CD4-positive, alpha-beta T cell treated with Interferon alpha-2 for 1 hour (primary cell): ENCODE results near the gene FARP2.

ENCODE experiments used
- DNase-seq, 2 donors: peaks; one replicate each; pipeline ENCODE4 v3.0.0-alpha.2; 2020 to 2022

The FARP2 gene

DNA sequence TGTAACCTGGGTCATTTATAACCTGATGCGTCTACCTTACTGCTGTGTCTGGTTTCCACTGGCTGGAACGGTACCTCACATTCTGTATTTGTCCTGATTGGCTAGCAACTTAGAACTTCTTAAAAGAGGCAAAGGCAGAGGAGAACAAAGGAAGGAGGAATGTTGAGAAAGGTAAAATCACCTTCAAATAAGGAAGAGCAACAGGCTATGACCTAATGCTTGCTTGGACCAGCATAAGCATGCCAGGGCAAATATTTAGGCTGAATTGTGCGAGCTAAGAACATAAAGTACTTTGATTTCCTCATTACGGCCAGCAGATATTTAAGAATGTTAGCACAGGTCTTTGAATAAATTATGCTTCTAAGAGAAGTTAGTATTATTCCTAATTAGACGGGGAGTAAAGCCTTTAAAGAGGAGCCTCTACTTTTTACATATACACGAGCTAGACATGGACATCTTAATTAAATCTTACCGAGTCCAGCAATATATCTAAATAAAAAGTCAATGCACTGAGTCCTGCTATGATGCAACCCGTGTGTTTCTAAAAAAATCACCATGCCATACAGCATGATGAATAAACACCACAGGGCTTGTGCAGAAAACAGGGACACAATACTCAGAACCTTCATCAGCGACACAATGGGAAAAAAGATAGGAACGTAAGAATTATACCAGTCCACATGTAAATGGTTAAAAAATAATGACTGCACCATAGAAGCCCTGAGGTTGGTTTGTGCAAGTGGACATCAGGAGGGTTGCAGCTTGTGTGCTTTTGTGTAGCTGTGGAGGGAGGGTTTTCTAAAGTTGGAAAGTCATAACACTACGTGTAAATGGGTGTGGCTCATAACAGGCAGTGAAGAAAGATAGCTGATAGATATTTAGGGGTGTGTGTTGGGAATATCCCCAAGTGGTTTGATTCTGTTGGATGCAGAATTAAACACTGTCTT lies 26.1 kb upstream of the FARP2 start:
- DNase-seq, result no peak

DNA sequence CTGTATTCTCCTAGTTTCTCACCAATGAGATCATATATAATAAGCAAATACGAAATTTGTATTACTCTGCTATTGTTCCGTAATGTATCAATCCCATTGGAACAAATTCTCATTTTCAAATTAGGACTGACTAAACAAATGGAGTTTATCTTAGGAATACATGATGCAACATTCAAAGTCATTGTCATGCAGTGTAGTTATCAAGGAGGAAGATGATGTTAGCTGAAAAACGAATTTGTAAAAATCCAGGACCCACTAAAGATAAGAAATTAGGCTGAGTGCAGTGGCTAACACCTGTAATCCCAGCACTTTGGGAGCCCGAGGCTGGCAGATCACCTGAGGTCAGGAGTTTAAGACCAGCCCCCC lies 25.5 kb upstream of the FARP2 start:
- no peak for DNase-seq

DNA sequence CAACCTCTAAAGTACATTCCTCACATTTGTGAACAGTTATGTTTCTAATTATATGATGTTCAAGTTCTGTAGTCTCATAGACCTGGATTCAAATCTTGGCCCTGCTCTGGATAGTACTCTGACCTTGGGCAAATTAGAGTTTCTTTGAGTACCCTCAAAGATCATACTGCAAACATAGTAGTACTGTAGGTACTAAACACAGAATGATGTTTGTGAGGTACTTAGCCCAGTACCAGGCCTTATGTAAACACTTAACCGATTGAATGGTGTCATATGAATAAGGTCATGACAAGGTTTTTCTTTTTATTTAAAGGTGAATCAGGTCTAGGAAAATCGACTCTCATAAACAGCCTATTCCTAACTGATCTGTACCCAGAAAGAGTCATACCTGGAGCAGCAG lies 21.3 kb upstream of the FARP2 start:
- DNase-seq, result no peak

DNA sequence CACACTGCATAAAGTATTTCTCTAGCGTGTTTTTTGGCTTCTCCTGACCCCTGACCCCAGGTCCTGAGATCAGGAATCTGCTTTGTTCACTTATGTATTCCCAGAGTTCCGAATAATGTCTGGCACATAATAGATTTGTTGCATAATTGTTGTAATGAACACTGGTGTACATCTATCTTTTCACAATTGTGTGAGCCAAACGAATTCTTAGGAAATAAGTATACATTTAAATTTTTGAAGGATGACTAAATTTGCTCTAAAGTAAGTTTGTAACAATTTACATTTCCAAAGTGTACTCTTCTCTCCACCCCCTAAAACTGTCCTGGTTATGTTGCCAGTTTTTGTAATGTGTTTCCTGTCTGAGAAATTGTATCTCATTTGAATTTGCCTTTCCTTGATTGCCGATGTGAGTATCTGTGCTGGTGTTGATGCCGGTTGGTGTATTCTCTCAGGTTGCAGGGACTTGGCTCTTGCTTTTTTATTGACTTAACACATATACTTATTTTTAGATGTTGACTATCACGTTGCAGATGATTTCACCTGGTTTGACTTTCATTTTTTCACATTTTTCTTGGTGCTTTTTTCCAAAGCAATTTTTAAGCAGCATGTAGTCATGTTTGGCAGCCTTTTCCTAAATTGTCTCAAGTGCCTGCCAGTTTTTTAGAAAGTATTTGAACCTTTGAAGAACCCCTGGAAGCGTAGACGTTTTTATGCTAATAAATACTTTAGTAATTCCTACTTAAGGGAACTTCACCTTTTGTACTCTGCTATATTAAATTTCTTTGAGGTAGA lies 16.1 kb upstream of the FARP2 start:
- no peak for DNase-seq

DNA sequence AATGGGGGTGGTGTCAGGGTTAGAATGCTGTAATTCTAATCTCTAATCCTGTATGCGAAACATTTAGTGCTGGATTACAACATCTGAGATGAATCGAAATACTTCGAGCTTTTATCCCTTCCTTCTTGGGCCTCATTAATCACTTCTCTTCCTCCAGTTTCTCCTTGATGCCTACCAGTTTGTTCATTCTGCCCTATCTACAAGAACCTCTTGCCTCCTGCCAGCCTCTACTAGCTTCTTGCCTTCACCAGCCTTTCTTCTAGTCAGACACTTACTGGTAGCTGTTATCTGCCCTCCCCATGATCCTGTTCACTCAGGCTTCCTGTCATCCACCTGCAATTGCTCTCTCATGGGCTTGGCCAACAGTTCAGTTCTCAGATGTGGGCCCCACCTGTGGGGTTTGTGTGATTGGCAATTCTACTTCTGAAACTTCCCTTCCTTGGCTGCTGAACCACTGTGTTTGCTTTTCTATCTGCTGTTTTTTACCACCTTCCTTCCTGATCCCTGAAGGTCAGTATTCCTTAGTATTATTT lies 15.4 kb upstream of the FARP2 start:
- no peak for DNase-seq

DNA sequence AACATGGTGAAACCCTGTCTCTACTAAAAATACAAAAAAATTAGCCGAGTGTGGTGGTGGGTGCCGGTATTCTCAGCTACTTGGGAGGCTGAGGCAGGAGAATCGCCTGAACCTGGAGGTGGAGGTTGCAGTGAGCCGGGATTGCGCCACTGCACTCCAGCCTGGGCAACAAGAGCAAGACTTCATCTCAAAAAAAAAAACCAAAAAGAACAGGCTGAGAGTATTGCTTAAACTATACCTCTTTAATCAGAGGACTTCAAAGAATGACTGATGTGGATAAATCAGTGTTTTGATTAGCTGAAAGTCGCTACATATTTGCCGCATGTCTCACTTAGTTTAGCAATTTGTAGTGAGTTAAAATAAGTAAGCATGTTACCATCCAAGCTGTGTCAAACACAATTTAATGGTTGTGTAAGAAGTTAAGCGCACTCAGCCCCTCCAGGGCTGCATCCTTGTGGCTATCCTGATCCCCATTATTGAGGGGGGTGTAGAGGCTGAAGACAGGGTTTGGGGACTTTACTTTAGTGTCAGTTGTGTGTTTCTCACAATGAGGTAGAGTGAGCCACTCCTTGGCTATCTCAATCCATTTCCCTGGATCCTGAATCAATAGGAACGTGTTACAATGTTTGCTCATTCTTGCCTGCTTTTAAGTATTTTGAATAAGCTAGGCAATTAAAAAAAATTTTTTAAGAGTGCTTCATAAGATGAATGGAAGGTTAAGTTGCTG lies 11.0 kb upstream of the FARP2 start:
- DNase-seq, result no peak

DNA sequence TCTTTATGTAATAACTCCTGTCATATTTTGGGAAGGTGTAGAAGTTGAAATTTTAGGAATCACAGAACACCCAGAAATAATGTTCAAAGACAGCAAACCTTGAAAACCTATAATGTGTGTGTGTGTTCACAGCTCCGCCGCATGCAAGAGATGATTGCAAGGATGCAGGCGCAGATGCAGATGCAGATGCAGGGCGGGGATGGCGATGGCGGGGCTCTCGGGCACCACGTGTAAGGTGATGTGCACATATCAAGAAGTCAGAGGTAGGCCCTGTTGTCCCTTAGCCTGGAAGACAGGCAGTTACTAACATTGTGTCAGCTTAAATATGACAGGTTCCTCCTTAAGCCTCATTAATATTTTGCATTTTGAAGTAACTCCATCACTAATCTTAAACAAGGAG lies 6.1 kb upstream of the FARP2 start:
- DNase-seq, result no peak

DNA sequence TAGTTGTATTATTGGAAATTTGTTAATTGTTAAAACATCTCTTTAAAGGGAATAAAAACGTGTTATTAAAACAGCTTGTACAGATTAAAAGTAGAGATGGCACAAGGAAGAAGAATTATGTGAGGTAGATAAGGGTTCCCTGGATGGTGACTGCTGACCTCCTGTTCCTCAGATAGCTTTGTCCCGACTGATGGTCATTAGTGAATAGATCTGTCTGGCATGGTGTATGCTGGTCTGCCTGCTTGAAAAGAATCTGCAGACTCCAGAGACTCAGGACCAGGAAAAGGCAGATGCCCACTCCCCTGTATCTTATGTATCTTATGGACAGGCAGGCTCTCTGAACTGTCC lies 5.6 kb upstream of the FARP2 start:
- DNase-seq, result no peak

DNA sequence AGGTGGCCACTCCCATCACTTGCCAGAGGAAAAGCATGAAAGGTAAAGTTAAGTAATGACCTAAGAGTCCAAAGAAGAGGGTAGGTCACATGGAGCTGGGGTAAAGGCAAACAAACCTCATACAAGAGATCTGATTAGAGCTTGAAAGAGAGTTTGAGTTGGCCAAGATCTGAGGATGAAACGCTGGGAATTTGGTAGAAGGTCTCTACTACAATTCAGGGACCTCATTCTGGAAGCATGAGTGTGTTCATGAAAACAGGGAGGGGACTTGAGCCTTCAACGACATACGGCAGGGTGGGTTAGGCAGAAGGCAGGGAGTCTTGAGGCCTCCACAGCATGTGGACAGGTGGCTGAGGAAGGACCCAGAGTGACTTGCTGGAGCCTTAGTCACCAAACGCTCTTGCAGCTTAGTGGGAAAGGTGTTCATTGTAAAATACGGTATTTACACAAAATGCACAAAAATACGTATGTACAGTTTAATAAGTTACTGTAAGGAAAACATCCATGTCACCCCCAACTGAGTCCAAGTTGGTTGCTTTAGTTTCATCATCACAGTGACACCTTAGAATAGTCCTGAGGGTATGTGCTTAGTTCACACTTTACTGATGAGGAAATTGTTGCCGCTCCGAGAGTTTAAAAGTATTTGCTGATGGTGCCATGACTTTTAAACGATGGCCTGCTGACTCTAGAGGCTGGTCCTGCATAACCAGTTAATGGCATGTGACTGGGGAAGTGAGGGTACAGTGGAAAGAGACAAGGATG lies 5.0 kb upstream of the FARP2 start:
- DNase-seq, result no peak

DNA sequence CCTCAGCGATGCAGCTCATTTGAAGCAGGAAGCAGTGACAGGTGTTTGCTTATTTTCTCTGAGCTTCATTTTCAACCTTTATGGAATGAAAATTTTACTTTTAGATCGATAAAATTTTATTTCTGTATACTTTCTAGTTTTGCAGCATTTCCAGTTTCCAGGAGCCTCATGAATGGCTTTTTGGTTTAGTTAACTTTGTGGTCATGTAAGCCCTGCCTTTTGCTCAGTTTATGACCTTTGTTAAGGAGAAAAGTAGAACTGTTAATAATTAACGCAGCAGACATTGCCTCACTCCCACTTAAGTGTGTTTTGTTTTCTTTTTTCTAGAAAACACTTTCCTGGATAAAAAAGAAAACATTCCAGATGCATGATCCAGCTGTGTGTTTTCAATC lies 4.4 kb upstream of the FARP2 start:
- no peak for DNase-seq

DNA sequence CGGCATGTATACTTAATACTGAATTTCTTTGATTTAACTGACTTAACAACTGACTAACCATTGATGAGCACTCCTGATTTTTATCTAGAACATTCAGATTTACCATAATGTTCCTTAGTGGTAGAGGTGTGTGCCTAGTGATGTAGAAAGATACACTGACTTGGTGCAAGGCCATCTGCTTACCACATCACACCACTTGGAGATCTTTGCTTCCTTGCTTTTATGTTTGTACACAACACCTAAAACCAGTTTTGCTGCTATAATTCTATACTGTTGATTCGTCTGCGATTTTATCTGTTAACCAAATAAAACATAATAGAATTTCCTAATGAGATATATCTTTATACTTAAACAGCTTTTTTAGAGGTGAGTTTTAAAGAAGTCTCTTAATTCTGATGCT lies 3.9 kb upstream of the FARP2 start:
- DNase-seq, result no peak

DNA sequence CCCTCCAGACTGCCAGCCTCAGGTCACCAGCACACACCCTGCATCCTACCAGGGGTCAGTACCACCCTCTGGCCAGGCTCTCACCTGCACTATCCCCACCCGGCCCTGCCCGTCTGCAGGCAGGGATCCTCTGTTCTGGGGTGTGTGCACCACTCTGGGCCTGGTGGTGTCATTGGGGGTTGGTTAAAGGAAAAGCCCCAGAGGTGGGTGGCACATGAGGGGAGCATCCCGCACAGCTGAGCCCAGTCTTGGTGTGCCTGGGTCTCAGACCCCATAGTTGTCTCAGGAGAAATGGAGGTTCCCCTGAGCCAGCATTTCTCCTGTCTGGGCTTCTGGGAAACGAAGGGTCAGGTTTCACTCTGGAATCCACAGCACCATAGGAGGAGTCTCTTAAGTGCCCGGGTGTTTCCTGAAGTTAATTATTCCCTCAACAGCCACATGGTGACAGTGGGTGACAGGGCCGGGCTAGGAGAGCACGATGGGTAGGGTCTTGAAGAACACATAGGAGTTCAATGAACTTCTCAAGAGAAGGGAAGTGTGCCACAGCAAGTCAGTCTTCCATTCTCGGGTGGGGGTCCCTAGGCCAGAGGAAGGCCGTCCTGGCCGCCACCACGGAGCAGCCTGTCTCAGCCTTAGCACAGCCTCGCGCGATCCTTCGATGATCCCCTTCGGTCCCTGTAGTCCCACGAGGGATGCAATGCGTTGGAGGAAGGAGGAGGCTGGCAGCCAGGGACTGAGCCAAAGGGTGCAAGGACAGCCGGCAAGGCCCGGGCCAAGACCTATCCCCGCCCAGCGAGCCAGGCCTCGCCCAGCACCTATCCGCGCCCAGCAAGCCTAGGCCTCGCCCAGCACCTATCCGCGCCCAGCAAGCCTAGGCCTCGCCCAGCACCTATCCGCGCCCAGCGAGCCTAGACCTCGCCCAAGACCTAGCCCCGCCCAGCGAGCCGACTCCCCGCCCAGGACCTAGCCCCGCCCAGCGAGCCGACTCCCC lies 1.1 kb upstream of the FARP2 start:
- peak; percentile 75 to 86 for DNase-seq

DNA sequence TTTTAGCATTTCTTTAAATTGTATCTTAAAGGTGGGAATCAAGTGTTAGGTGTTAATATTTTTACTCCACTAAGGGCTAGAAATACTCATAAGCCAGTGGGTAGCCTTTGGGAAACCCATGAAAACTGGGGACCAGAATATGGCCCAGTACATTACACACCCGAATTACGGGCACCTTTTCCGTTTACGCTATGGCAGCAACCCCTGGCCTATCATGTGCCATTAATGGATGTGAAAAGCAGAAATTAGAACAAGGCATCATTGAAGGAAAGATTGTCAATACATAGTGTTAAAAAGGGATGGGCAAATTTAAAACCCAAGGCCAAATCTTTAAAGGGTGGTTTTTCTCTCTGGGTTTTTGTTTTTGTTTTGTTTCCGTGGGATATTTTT lies 781 bp downstream of the FARP2 start:
- no peak for DNase-seq

DNA sequence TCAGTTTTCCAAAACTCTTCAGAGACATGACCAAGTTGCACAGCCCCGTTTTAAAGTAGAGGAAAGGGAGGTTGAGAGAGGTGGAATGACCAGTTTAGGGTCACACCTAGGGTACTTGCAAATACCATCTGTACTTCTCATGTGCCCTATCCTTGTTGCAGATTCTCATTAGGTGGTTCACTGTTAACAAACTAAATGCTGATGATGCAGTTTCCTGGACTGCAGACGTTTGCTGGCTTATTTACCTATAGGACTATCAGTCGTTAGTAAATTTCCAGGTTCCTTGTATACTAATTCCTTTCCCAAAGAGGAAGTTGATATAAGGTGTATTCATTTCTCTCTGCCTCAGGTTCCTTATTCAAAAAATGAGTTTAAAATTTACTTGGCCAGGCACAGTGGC lies 1.4 kb downstream of the FARP2 start:
- DNase-seq, result no peak

DNA sequence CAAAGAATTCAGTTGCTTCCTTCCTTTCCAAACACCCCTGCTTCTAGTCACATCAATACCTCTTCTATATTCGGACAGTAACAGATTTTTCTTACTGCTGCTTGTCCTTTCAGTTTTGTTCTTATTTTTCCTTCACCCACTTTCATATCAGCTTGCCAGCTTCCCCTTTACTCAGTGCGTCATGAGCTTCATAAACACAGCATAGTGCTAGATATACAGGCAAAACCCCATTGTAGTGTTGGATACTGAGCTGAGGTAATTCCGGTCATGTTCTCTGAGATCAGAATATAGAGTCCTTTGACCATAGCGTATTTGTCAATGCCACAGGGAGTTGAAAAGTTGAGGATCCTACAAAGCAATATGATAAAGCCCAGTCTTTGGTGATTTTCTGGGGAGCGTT lies 2.4 kb downstream of the FARP2 start:
- DNase-seq, result peak in 1 of 2 donors; percentile 36

DNA sequence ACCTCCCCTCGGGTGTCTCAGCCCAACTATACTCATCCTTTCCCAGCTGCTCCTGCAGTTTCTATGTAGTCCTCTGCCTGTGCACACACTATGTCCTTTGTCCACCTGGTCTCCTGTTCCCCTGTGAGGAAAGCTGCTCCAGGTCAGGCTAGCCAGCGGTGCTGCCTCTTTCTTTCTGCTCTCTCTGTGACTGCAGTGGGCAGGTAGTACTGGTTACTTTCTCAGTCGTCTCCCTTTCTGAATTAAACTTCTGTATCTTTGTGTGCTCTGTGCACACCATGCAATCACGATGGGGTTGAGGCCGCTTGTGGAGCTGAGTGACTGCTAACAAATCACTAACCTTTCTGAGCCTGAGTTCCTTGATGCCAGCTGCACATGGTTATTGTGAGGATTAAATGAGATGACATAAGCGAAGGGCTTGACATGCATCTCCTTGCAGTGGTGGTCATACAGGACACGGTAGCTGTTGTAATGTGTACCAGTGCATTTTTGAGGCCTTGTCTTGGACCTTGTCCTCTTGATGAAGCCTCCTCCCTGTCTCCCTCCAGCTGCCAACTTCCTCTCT lies 3.5 kb downstream of the FARP2 start:
- DNase-seq, result no peak

DNA sequence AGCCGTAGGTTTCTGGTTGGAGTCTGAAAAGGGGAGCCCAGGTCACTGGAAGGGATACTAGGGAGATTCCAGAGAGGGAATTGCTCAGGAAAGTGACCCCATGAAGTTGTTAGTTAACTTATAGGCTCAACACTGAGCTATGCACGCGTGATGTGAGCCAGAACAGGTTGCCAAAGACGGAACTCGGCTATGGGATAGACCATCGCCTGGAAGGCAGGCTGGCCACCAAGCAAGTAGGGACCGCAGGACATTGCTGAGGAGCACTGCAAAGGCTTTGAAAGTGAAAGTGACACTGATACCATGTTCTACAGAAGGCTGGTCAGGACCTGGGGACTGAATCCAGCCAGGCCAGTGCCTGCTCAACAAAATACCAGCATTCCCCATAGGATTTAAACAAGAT lies 7.3 kb downstream of the FARP2 start:
- no peak for DNase-seq

DNA sequence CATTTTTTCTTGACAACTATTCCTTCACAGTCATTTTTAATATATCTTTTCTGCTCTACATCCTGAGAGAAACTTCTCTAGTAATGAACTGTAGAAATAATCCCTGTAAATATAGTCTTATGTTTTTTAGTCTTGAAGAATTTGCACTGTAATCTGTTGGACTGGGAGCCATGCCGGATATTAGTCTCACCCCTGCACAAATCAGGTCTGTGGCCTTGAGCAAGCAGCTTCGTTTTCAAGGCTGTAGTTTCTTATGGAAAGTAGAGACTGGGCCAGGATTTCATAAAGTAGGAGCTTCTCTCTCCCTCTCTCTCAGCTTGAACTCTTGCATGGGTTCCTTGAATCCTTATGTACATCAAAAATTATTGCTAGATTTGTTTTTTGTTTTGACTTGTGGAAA lies 8.7 kb downstream of the FARP2 start:
- DNase-seq, result no peak

DNA sequence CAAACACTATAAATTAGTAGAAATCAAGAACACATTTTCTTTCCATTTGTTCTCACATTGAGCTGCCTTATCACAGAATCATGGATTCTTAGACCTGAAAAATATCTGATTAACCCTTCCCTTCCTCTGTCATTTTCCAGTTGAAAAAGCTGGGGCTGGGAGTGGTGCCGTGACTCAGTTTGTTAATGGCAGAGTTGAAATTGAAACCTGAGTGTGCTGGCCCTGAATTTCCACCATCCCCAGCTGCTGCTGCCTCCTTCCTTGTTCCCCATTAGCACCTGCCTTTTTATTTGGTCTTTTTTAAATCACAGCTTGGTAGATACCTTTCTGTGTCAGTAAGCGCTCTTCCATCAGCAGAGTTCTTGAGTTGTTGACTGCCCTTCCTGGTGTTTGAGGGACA lies 10.6 kb downstream of the FARP2 start:
- no peak for DNase-seq

DNA sequence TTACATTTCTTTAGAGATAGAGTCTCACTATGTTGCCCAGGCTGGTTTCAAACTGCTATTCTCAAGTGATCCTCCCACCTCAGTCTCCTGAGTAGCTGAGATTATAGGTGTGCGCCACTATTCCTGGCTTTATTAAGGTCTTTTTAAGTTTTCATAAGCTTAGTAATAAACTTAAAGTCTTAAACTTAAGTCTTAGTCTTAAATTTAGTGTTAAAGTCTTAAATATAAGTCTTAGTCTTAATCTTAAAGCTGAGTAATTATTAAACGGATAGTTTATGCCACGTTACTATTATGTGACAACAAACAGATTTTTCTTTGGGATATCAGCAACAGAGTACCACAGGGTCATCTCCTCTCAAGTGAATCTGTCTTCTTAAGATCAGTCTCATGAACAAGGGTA lies 12.6 kb downstream of the FARP2 start:
- DNase-seq, result no peak

DNA sequence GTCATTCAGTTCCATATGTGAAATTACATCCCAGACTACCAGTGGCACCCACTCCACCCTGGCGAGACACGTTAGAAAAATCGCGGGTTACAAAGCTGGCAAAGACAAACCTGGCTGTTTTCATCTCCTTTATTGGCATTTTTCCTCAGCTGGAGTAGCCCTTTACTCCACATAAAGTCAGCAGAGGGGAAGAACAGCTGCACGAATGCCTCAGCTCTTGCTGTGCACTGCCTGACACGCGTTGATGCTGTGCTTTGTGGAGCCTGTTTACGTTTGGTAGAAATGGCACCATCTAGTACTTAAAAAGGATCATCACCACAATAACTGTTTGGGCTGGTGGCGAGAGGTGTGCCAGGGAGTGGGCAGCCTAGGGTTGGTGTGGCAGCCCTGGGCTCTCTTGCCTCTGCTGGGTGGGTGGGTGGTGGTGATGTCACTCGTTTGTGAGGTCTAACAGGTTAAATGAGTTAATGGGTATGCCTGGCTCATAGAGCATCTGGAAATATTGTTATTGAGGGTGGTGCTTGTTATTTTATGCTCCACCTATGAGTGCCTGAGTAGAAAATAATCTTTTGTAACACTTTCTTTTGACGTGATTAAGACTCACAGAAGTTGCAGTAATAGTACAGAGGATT lies 16.4 kb downstream of the FARP2 start:
- DNase-seq, result no peak
